ENCODE measurements around the gene SGCD.

Gene SGCD

GRCh38 chr5:156405988-156406387 lies 79.0 kb downstream of the SGCD start:
- DNase-seq: no peak

GRCh38 chr5:156407251-156407650 lies 80.3 kb downstream of the SGCD start:
- DNase-seq: no peak

- no peak for DNase-seq
Observed at GRCh38 chr5:156409834-156410233, 82.9 kb downstream of the SGCD start.

- no peak for DNase-seq
Observed at GRCh38 chr5:156411185-156411613, 84.2 kb downstream of the SGCD start.

GRCh38 chr5:156411957-156412356 lies 85.0 kb downstream of the SGCD start:
- no peak for DNase-seq

GRCh38 chr5:156414391-156414790 lies 87.4 kb downstream of the SGCD start:
- DNase-seq: no peak

- DNase-seq: no peak
Observed at GRCh38 chr5:156419661-156420060, 92.7 kb downstream of the SGCD start.

- DNase-seq: no peak
Observed at GRCh38 chr5:156420665-156421064, 93.7 kb downstream of the SGCD start.

- DNase-seq: no peak
Observed at GRCh38 chr5:156421798-156422197, 94.8 kb downstream of the SGCD start.

- no peak for DNase-seq
Observed at GRCh38 chr5:156423597-156423996, 96.6 kb downstream of the SGCD start.

GRCh38 chr5:156427315-156427714 lies 100.4 kb downstream of the SGCD start:
- no peak for DNase-seq

GRCh38 chr5:156431956-156432829 lies 105.2 kb downstream of the SGCD start:
- no peak for DNase-seq

GRCh38 chr5:156432830-156433105 lies 105.8 kb downstream of the SGCD start:
- no peak for DNase-seq

GRCh38 chr5:156434471-156434870 lies 107.5 kb downstream of the SGCD start:
- no peak for DNase-seq

GRCh38 chr5:156435101-156435500 lies 108.1 kb downstream of the SGCD start:
- DNase-seq: no peak

GRCh38 chr5:156438076-156438475 lies 111.1 kb downstream of the SGCD start:
- DNase-seq: no peak

GRCh38 chr5:156444753-156445291 lies 117.9 kb downstream of the SGCD start:
- DNase-seq: no peak

GRCh38 chr5:156446526-156446925 lies 119.6 kb downstream of the SGCD start:
- DNase-seq: no peak

- DNase-seq: no peak
Observed at GRCh38 chr5:156450778-156451177, 123.8 kb downstream of the SGCD start.

- no peak for DNase-seq
Observed at GRCh38 chr5:156451505-156451904, 124.5 kb downstream of the SGCD start.

GRCh38 chr5:156456857-156457256 lies 129.9 kb downstream of the SGCD start:
- DNase-seq: no peak

GRCh38 chr5:156459812-156460385 lies 132.9 kb downstream of the SGCD start:
- DNase-seq: no peak

- no peak for DNase-seq
Observed at GRCh38 chr5:156460471-156460870, 133.5 kb downstream of the SGCD start.

GRCh38 chr5:156466871-156467270 lies 139.9 kb downstream of the SGCD start:
- DNase-seq: no peak

- no peak for DNase-seq
Observed at GRCh38 chr5:156469636-156470035, 142.7 kb downstream of the SGCD start.

Data from NK-92 treated with Interleukin-12 subunit alpha and Interleukin-12 subunit beta, amount 100 ng/mL, for 24 hours (cell line).